SK-N-SH (cell line): ENCODE data around the gene PARVA. TPM values are rescaled to one million over a fixed set of nuclear protein-coding genes. Genes with fewer than 3 reads are reported as not detected.

ENCODE experiments used
- CTCF ChIA-PET: fragments of 300-600, 350-600 bp; formaldehyde crosslinking; extraction: SDS; loops from one replicate; lab custom pipeline; 2021; lab: Yijun Ruan, JAX
- POLR2A ChIA-PET: fragments of 350-600 bp; sonication (Branson Sonifier 250); formaldehyde crosslinking; extraction: SDS; loops from one replicate; lab custom pipeline; 2020; ENCODE audit warnings: antibody characterized with exemption, inconsistent platforms; lab: Yijun Ruan, JAX
- DNase-seq: peaks from one replicate; pipeline ENCODE4 v3.0.0; 2012
- H2AFZ ChIP-seq: fragments of 200-600 bp; sonication (generic); 2 replicates; pipeline ENCODE4 v1.8.1; 2016; ENCODE audit warnings: antibody characterized with exemption, mild to moderate bottlenecking, low read depth
- H3F3A ChIP-seq: fragments of 200-600 bp; sonication (generic); replicated peaks from 2 replicates; pipeline ENCODE3; 2016; ENCODE audit warnings: antibody characterized with exemption, mild to moderate bottlenecking; ENCODE audit not compliant: insufficient read depth
- H3K27ac ChIP-seq, 2 experiments: fragments of 200-500 bp in 1 of 2; fragments of 200-600 bp in 1 of 2; sonication (Bioruptor generic) in 1 of 2; sonication (generic), shearing (Covaris generic) in 1 of 2; 2 replicates each; pipeline versions ENCODE4 v1.5.1 to v1.6.1; 2014 to 2016; ENCODE audit warnings: low read depth in 2 of 2, inconsistent platforms in 1 of 2, low read length in 1 of 2, mild to moderate bottlenecking in 1 of 2, mixed read lengths in 1 of 2
- H3K27me3 ChIP-seq: fragments of 200-600 bp; sonication (generic), shearing (Covaris generic); 2 replicates; pipeline ENCODE4 v1.6.1; 2016; ENCODE audit warnings: mixed run types; ENCODE audit not compliant: insufficient read depth
- H3K36me3 ChIP-seq, 2 experiments: fragments of 200-500 bp in 1 of 2; fragments of 200-600 bp in 1 of 2; sonication (Bioruptor generic) in 1 of 2; sonication (generic) in 1 of 2; replicated peaks in 1 of 2; 2 replicates each; pipeline versions ENCODE3 to v1.5.1; 2014 to 2016; ENCODE audit warnings: low read length in 1 of 2, mild to moderate bottlenecking in 1 of 2; ENCODE audit not compliant: insufficient read depth in 2 of 2, control insufficient read depth in 1 of 2
- H3K4me1 ChIP-seq, 2 experiments: fragments of 200-500 bp in 1 of 2; fragments of 200-600 bp in 1 of 2; sonication (Bioruptor generic) in 1 of 2; sonication (generic), shearing (Covaris generic) in 1 of 2; 2 replicates each; pipeline versions ENCODE4 v1.5.1 to v1.6.1; 2014 to 2016; ENCODE audit warnings: low read depth in 1 of 2, low read length in 1 of 2, mixed run types in 1 of 2; ENCODE audit not compliant: insufficient read depth in 2 of 2, control insufficient read depth in 1 of 2
- H3K4me2 ChIP-seq: fragments of 200-600 bp; sonication (generic), shearing (Covaris generic); 2 replicates; pipeline ENCODE4 v1.6.1; 2017; ENCODE audit warnings: mixed run types
- H3K4me3 ChIP-seq, 2 experiments: fragments of 200-500 bp in 1 of 2; fragments of 200-600 bp in 1 of 2; sonication (Bioruptor generic) in 1 of 2; sonication (generic), shearing (Covaris generic) in 1 of 2; 2 replicates each; pipeline versions ENCODE4 v1.5.1 to v1.8.1; 2014 to 2016; ENCODE audit warnings: low read depth in 2 of 2, inconsistent platforms in 1 of 2, low read length in 1 of 2, mild to moderate bottlenecking in 1 of 2, mixed read lengths in 1 of 2, moderate library complexity in 1 of 2
- H3K79me2 ChIP-seq: fragments of 200-600 bp; sonication (generic); 2 replicates; pipeline ENCODE4 v1.8.1; 2017; ENCODE audit warnings: mild to moderate bottlenecking; ENCODE audit not compliant: insufficient read depth
- H3K9ac ChIP-seq: fragments of 200-600 bp; sonication (generic); 2 replicates; pipeline ENCODE4 v1.6.1; 2017; ENCODE audit warnings: mixed run types
- H3K9me2 ChIP-seq: fragments of 200-600 bp; sonication (generic); 2 replicates; pipeline ENCODE4 v1.6.1; 2017; ENCODE audit warnings: mixed run types
- H3K9me3 ChIP-seq: fragments of 200-600 bp; sonication (generic); 2 replicates; pipeline ENCODE4 v1.6.1; 2017; ENCODE audit warnings: mixed run types, mild to moderate bottlenecking, moderate library complexity
- H4K20me1 ChIP-seq: fragments of 200-600 bp; sonication (generic); 2 replicates; pipeline ENCODE4 v1.6.1; 2017; ENCODE audit warnings: mild to moderate bottlenecking, mixed run types; ENCODE audit not compliant: insufficient read depth
- ELF1 ChIP-seq: IDR thresholded peaks from 2 replicates; pipeline ENCODE4 v1.4.0; 2012
- EZH2phosphoT487 ChIP-seq: fragments of 200-600 bp; sonication (generic); IDR thresholded peaks from 2 replicates; pipeline ENCODE4 v1.6.1; 2017; ENCODE audit warnings: low read depth, mixed run types, mild to moderate bottlenecking, antibody characterized with exemption, moderate library complexity, borderline replicate concordance
- FOXJ3 ChIP-seq: sonication (generic); formaldehyde crosslinking; IDR thresholded peaks from 2 replicates; pipeline ENCODE4 v1.5.1; 2020; ENCODE audit warnings: mild to moderate bottlenecking, missing genetic modification reagents
- FOXM1 ChIP-seq: IDR thresholded peaks from 2 replicates; pipeline ENCODE4 v1.4.0; 2012; ENCODE audit warnings: low read depth, mild to moderate bottlenecking
- GATA2 ChIP-seq: sonication (generic); formaldehyde crosslinking; IDR thresholded peaks from 2 replicates; pipeline ENCODE4 v1.5.0; 2020; ENCODE audit warnings: mild to moderate bottlenecking, missing genetic modification reagents
- NRF1 ChIP-seq: IDR thresholded peaks from 2 replicates; pipeline ENCODE4 v1.6.1; 2012; ENCODE audit warnings: low read depth, mild to moderate bottlenecking, low read length
- RXRA ChIP-seq: IDR thresholded peaks from 2 replicates; pipeline ENCODE4 v1.4.0; 2012; ENCODE audit warnings: low read depth, mild to moderate bottlenecking, borderline replicate concordance
- USF1 ChIP-seq: IDR thresholded peaks from 2 replicates; pipeline ENCODE4 v1.4.0; 2012; ENCODE audit warnings: low read depth, borderline replicate concordance
- ZBTB33 ChIP-seq: IDR thresholded peaks from 2 replicates; pipeline ENCODE4 v1.4.0; 2012; ENCODE audit warnings: low read depth, borderline replicate concordance
- WGBS: methylation state at CpG from one replicate; pipeline ENCODE4 v1.1.6; 2017; ENCODE audit warnings: low lambda C conversion rate; 5-methylcytosine and 5-hydroxymethylcytosine counted together
- polyA plus RNA-seq, 3 experiments: library from polyadenylated mRNA; depleted of rRNA; stranded (reverse); fragments of >200 nt; gene quantifications; 2 replicates each; pipeline ENCODE4 v1.2.3, GENCODE V29; 2012
- TF ChIP-seq, protein P1 (sequence below): IDR thresholded peaks from 2 replicates; pipeline ENCODE4 v1.6.1; 2012; ENCODE audit warnings: mild to moderate bottlenecking, low read depth, low read length, moderate library complexity
- TF ChIP-seq, protein P2 (sequence below): IDR thresholded peaks from 2 replicates; pipeline ENCODE4; 2012

PARVA gene
- polyA plus RNA-seq, 1 of the 3 experiments (the other 2 are of a cell fraction): 27.6 TPM

GRCh38 chr11:12541583-12542151 is 164.3 kb downstream of the PARVA start:
- H3K4me1 ChIP-seq: peaks cover 25 to 52% of the 10 kb centered on the region in 2 experiments
- H3K79me2 ChIP-seq: no peaks in the 10 kb centered on the region
- H3K27ac ChIP-seq: peak overlapping the region; percentile 75 to 93
- 0 out of 2 replicates have a peak overlapping the region, but pooled peaks have one; percentile 59 for H3K9ac ChIP-seq
- CTCF ChIA-PET: interaction anchor here (1.3 kb wide), 1 partner anchor 211 kb away, joined by 3 read pairs; no protein-coding TSS in a partner anchor
- TF ChIP-seq ZBTB33: no peak
- TF ChIP-seq ELF1: no peak
- TF ChIP-seq, protein P1, sequence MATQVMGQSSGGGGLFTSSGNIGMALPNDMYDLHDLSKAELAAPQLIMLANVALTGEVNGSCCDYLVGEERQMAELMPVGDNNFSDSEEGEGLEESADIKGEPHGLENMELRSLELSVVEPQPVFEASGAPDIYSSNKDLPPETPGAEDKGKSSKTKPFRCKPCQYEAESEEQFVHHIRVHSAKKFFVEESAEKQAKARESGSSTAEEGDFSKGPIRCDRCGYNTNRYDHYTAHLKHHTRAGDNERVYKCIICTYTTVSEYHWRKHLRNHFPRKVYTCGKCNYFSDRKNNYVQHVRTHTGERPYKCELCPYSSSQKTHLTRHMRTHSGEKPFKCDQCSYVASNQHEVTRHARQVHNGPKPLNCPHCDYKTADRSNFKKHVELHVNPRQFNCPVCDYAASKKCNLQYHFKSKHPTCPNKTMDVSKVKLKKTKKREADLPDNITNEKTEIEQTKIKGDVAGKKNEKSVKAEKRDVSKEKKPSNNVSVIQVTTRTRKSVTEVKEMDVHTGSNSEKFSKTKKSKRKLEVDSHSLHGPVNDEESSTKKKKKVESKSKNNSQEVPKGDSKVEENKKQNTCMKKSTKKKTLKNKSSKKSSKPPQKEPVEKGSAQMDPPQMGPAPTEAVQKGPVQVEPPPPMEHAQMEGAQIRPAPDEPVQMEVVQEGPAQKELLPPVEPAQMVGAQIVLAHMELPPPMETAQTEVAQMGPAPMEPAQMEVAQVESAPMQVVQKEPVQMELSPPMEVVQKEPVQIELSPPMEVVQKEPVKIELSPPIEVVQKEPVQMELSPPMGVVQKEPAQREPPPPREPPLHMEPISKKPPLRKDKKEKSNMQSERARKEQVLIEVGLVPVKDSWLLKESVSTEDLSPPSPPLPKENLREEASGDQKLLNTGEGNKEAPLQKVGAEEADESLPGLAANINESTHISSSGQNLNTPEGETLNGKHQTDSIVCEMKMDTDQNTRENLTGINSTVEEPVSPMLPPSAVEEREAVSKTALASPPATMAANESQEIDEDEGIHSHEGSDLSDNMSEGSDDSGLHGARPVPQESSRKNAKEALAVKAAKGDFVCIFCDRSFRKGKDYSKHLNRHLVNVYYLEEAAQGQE: no peak
- no peak for TF ChIP-seq FOXJ3 (CRISPR knock-in tag)
- no peak for TF ChIP-seq EZH2phosphoT487
- TF ChIP-seq, protein P2, sequence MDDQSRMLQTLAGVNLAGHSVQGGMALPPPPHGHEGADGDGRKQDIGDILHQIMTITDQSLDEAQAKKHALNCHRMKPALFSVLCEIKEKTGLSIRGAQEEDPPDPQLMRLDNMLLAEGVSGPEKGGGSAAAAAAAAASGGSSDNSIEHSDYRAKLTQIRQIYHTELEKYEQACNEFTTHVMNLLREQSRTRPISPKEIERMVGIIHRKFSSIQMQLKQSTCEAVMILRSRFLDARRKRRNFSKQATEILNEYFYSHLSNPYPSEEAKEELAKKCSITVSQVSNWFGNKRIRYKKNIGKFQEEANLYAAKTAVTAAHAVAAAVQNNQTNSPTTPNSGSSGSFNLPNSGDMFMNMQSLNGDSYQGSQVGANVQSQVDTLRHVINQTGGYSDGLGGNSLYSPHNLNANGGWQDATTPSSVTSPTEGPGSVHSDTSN: no peak
- no peak for TF ChIP-seq USF1
- TF ChIP-seq NRF1: no peak
- TF ChIP-seq GATA2 (CRISPR knock-in tag): no peak
- no peak for TF ChIP-seq FOXM1
- no peak for TF ChIP-seq RXRA
- H3K36me3 ChIP-seq: no peaks in the 10 kb centered on the region
- POLR2A ChIA-PET: interaction anchor here (0.6 kb wide), 1 partner anchor 38 kb away, joined by 3 read pairs; no protein-coding TSS in a partner anchor
- no peak overlapping the region; the same call in 1 of the 2 replicates for H2AFZ ChIP-seq
- peak overlapping the region; percentile 38 for H3K4me2 ChIP-seq
- DNase-seq: no peak
- no peaks in the 10 kb centered on the region for H4K20me1 ChIP-seq
- no peaks in the 10 kb centered on the region for H3K9me3 ChIP-seq
- no peak overlapping the region for H3K4me3 ChIP-seq
- H3K27me3 ChIP-seq: no peaks in the 10 kb centered on the region
- peaks cover 31% of the 10 kb centered on the region for H3F3A ChIP-seq
- no peaks in the 10 kb centered on the region for H3K9me2 ChIP-seq
- 90% methylated on average over 9 of the region's 9 CpGs for WGBS
